ENCODE data around the gene PLD1.
"Not testable (repeated sequence)": the region's sequence is repeated elsewhere in the genome, so short reads cannot be mapped to it uniquely, and the experiment has no call there.

The PLD1 gene

GRCh38 chr3:171809861-171810628 is at the start of gene PLD1:
Gene PLD1 (minus strand): TSS chr3:171810483. CDS start chr3:171738051, 72,432 bp downstream.
- DNase-seq = peak; percentile 89

- not testable (repeated sequence) for DNase-seq
Measured at GRCh38 chr3:171858770-171859169, 48.5 kb upstream of the PLD1 start.

- DNase-seq = no peak
Measured at GRCh38 chr3:171854649-171855305, 44.5 kb upstream of the PLD1 start.

GRCh38 chr3:171851660-171852058 is 41.4 kb upstream of the PLD1 start:
- peak; percentile 53 for DNase-seq

DNA sequence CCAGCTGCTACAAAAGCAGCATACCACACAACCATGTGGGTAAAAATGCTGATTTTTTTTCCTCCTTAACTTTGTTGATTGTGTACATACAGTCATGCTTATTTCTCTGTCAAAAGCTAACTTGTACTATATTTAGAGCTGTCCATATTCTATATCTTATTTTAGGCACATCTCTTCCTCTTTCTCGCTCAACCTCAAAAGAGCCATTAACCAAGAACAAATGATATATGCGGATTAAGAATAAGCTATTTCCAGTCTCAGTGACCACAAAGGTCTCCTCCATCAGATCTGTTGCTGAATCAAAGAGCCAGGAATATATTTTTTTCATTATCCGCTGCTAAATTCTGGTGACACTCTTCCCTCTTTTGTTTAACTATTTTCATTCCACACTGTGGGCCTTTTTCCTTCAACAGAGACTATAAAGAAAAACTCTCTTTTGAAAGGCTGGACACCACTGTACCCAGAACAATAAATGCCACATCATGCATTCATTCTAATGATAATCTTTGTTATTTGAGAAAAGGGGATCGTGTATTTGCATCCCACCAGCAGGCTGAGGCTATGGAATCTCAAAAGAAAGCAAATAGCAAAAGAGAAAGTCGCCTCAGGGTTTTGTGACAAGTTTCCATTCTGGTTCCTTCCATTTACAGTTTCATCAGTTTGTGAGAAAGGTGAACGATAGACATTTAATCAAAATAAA is 40.8 kb upstream of the PLD1 start:
- no peak for DNase-seq

DNA sequence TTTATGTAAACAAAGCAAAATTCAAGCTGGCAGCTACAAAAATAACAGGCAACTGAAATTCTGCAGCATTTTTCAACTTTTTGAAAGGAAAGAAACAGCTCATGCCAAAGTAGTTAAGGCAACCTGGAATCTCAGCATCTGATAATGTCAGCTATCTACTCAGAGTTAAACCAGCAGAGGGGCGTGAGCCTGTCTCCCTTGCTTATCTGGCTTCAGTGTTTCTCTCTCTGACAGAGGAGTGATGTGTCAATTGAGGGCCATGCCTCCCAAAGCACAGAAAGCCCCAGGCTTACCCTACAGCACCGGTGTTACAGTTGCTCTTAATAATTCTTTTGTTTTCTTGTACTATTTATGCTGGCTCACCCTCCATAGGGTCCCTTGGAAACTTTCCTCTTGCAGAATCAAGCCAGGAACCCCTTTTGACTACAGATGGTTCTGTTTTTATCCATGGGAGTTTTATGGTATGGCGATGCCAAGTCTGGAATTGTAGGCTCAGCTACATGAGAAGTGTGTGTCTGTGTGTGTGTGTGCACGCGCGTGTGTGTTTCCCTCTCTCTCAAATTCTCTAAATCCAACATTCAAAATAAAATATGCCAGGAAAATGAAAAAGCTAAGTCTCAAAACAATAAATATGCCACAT is 40.2 kb upstream of the PLD1 start:
- DNase-seq = no peak

DNA sequence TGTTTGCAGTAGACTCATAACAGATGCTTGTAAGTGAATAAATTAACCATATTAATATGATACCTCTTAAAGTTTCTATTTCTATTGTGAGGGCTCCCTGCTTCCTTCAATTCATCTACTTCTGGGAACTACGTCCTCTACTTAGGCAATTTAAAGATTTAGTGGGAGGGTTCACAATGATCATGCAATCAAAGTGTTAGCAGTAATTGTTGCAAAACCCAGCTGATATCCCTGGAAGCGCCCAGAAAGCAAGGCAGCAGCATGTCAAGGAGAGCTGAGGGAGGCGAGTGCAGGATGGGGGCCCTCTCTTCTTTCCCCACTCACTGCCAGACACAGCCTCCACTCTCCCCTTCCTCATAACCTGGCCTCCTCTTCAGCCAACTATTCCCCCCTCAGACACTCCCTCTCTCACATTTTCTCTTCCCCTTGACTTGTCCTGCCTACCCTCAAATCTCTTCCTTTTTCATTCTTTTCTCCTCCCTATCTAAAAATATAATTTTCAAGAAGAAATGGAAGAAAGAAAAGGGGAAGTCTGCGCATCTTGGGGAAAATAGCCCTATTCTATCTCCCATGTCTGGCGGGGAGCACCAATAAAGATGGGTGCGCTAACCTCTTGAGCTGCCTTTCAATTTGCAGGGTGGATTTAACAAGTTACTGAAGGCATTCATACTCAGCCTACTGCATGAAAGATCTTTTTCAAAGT is 39.5 kb upstream of the PLD1 start:
- DNase-seq = peak; percentile 51

DNA sequence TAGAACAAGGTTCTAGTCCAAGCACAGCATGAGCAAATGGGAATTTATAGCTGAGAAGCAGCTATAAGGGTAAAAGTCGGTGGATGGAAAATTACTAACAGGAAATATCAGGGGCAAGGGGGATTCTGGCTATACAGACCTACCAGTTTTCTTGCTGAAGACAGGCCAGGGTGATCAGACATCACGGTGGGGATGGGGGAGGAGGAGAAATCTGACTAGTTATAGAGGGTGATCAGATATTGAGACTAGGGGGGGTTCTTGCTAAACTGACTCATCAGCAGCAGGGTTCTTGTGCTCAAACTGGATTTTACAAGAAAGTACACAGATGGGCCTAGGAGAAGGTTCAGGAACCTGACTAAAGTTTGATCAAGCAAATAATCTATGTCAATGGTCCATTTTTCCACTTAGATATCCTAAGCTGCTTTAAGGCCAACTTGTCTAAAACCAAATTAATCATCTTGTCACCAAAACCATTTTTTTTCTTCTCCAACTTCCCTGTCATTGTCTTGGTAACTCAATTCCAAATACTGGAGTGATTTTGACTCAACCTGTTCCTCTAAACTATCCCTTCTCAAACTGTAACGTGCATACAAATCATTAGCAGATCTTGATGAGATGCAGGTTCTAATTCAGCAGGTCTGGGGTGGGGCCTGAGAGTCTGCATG is 37.4 kb upstream of the PLD1 start:
- DNase-seq = no peak

DNA sequence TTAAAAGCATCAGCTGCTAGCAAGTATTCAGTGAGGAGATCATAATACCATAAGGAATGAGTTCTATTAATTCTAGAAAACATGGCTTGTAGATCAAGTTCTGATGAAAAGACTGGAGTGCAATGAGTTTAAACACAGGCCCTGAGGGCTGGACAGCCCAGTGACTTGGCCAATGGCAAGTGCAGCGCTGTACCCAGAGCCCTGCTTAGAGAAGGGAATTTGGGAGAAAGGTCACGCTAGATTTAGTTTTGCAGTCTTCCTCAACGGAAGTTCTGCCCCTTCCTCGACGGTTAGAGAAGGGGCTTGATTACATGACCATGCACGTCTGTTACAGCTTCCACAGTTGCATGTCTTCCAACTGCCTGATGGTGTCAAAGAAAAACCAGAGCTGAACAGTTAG is 36.9 kb upstream of the PLD1 start:
- no peak for DNase-seq

DNA sequence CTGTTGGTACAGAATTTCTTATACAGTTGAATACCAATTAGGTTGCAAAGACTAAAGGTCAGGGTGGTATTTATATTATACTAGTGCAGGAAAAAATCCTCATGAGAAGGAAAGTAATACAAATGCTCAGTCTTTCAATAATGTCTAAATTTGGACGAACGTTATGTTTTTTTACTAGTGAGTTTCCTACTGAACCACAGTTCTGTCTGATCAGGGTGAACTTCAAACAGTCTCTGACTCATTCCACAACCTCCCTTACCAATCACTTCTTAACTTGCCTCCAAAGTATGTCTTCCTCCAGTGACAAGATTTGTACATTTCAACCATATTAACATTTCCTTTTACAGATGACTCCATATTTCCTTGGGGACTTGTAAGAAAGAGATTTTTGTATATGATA is 36.3 kb upstream of the PLD1 start:
- DNase-seq = no peak

- DNase-seq = no peak
Measured at GRCh38 chr3:171845481-171846284, 35.4 kb upstream of the PLD1 start.

DNA sequence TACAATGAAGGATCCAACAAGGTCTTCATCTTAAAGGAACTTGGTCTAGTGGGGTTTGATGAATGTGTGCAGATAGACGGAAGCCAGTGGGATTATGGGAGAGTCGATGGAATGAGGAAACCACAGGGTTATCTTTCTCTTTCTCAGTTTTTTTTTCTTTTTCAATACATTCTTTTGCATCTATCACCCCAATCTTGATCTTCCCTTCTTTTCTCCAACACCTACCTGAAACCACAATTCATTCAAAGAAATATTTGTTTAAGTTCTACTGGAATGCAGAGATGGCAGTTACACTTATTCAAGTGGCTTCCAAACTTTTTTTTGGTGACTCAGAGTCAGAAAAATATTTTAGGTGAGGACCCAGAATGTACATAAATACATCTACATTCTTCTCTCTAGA is 34.6 kb upstream of the PLD1 start:
- no peak for DNase-seq

- DNase-seq = no peak
Measured at GRCh38 chr3:171842864-171843518, 32.7 kb upstream of the PLD1 start, which contains the start of gene TMEM212. Gene TMEM212 (plus strand): TSS chr3:171843349. CDS start chr3:171843384, 35 bp downstream.

GRCh38 chr3:171841620-171842000 is 31.3 kb upstream of the PLD1 start:
- no peak for DNase-seq

- no peak for DNase-seq
Measured at GRCh38 chr3:171840811-171841619, 30.7 kb upstream of the PLD1 start.

DNA sequence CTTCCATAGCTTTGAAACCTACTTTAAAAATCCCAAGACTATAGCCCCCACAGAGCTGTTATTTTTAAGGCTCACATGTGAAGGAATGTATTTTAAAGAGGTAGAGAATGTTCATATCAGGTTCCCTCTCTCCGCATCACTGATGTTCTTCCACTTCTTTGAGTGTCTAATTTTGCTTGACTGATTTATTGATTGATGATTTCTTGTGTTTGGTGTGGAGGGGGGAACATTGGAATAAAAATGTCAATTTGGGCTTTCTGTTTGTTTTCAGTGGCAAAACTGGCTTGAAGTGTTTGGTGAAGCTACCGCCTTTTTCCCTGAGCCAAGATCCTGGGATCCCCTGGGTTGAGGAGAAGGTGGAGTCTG is 30.1 kb upstream of the PLD1 start:
- DNase-seq = no peak

DNA sequence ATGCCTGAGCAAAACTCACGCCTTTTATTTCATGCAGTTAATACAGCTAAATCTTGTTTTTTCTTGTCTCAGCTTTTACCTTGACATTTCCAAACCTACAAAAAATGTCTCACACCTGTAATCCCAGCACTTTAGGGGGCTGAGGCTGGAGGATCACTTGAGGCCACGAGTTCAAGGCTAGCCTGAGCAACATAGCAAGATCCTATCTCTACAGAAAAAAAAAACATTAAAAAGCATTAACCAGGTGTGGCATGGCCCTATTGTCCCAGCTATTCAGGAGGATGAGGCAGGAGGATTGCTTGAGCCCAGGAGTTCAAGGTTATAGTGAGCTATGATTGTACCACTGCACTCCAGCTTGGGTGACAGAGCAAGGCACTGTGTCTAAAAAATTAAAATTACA is 29.0 kb upstream of the PLD1 start:
- no peak for DNase-seq

GRCh38 chr3:171838218-171838720 is 28.0 kb upstream of the PLD1 start:
- DNase-seq = peak; percentile 77

- DNase-seq = no peak
Measured at GRCh38 chr3:171837698-171838097, 27.4 kb upstream of the PLD1 start.

DNA sequence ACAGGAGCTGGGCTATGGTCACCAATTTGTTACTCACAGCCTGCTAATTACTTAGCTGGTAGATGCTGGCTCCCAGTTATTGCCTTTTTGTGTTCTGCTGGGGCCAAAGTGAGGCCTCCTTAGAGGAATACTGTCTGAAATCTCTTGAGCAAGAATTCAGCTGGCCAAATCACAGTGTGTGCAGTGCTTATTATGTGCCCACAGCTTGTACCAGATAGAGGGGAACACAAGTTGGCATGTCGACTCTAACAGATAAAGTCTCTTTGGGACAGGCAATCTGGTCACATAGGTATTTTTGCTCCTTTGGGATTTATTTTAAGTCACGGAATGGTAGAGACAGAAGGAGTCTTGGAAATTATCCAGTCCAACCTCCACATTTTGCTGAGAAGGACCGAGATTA is 26.6 kb upstream of the PLD1 start:
- DNase-seq = no peak

All from suppressor macrophage treated with lipopolysaccharide for 4 hours (primary cell).